IMR-90 (cell line): Measurements from ENCODE around the gene PTH. TPM values are rescaled to one million over a fixed set of nuclear protein-coding genes. Genes with fewer than 3 reads are reported as not detected.

Experiments
- ATAC-seq: fragments of 200-7000 bp; cut with Tn5 transposase; 2 replicates; pipeline ENCODE4 v1.9.1; 2020; ENCODE audit warnings: low read depth, mild to moderate bottlenecking, moderate library complexity
- BruUV-seq: library from RNA; stranded (reverse); fragments of 400-500 nt; replicated peaks from 2 replicates; lab custom pipeline; 2021; lab: Mats Ljungman, UMichigan
- CTCF ChIA-PET: fragments of 300-600 bp; formaldehyde crosslinking; extraction: SDS; loops from one replicate; lab custom pipeline; 2021; ENCODE audit warnings: antibody characterized with exemption; lab: Yijun Ruan, JAX
- POLR2A ChIA-PET: fragments of 300-600 bp; sonication (Branson Sonifier 250); formaldehyde crosslinking; loops from one replicate; lab custom pipeline; 2022; ENCODE audit warnings: antibody characterized with exemption; ENCODE audit not compliant: unreplicated experiment; lab: Charles Lee
- DNase-seq: peaks from one replicate; pipeline ENCODE4 v3.0.0; 2013
- H2AFZ ChIP-seq: replicated peaks from 2 replicates; pipeline ENCODE3; 2013; ENCODE audit warnings: low read length, mild to moderate bottlenecking; ENCODE audit not compliant: poor library complexity
- H2AK5ac ChIP-seq: 2 replicates; pipeline ENCODE4 v1.6.1; 2013; ENCODE audit warnings: low read depth, low read length, inconsistent platforms
- H2AK9ac ChIP-seq: replicated peaks from 2 replicates; pipeline ENCODE3; 2013; ENCODE audit warnings: mild to moderate bottlenecking, low read depth, low read length, moderate library complexity; ENCODE audit not compliant: poor library complexity
- H2BK120ac ChIP-seq: 2 replicates; pipeline ENCODE4 v1.6.1; 2013; ENCODE audit warnings: low read depth, low read length, inconsistent platforms
- H2BK15ac ChIP-seq: 3 replicates; pipeline ENCODE4 v1.6.1; 2013; ENCODE audit warnings: low read depth, low read length, inconsistent platforms
- H2BK20ac ChIP-seq: 2 replicates; pipeline ENCODE4 v1.6.1; 2013; ENCODE audit warnings: low read depth, mild to moderate bottlenecking, inconsistent platforms, low read length, moderate library complexity
- H2BK5ac ChIP-seq: 2 replicates; pipeline ENCODE4 v1.6.1; 2013; ENCODE audit warnings: mild to moderate bottlenecking, low read depth, low read length, inconsistent platforms; ENCODE audit not compliant: poor library complexity, severe bottlenecking
- H3K14ac ChIP-seq: replicated peaks from 2 replicates; pipeline ENCODE4 v1.6.1; 2013; ENCODE audit warnings: low read depth, low read length, inconsistent platforms
- H3K18ac ChIP-seq: 2 replicates; pipeline ENCODE4 v1.6.1; 2013; ENCODE audit warnings: low read depth, low read length, control low read depth
- H3K23ac ChIP-seq: 2 replicates; pipeline ENCODE4 v1.6.1; 2013; ENCODE audit warnings: low read depth, low read length, inconsistent platforms
- H3K27ac ChIP-seq: 2 replicates; pipeline ENCODE4 v1.5.1; 2013; ENCODE audit warnings: mild to moderate bottlenecking, control low read depth, low read length; ENCODE audit not compliant: insufficient read depth
- H3K27me3 ChIP-seq: 2 replicates; pipeline ENCODE4 v1.6.1; 2013; ENCODE audit warnings: low read length; ENCODE audit not compliant: control insufficient read depth, insufficient read depth
- H3K36me3 ChIP-seq: 2 replicates; pipeline ENCODE4 v1.6.1; 2013; ENCODE audit warnings: low read length, mixed read lengths; ENCODE audit not compliant: control insufficient read depth, insufficient read depth
- H3K4ac ChIP-seq: 2 replicates; pipeline ENCODE4 v1.6.1; 2013; ENCODE audit warnings: low read depth, low read length, inconsistent platforms
- H3K4me1 ChIP-seq: 2 replicates; pipeline ENCODE4 v1.6.1; 2013; ENCODE audit warnings: low read length, mixed read lengths; ENCODE audit not compliant: control insufficient read depth, insufficient read depth
- H3K4me2 ChIP-seq: 2 replicates; pipeline ENCODE4 v1.6.1; 2013; ENCODE audit warnings: low read depth, mild to moderate bottlenecking, control low read depth, low read length, moderate library complexity
- H3K4me3 ChIP-seq: 2 replicates; pipeline ENCODE4 v1.5.1; 2013; ENCODE audit warnings: low read depth, mild to moderate bottlenecking, control low read depth, low read length, moderate library complexity; ENCODE audit not compliant: insufficient read depth
- H3K56ac ChIP-seq: 2 replicates; pipeline ENCODE4 v1.6.1; 2013; ENCODE audit warnings: low read length, inconsistent platforms; ENCODE audit not compliant: insufficient read depth; ENCODE audit errors: extremely low read depth
- H3K79me1 ChIP-seq, 2 experiments: 2 replicates each; pipeline ENCODE4 v1.6.1; 2013; ENCODE audit warnings: low read length in 2 of 2, inconsistent platforms in 1 of 2, low read depth in 1 of 2
- H3K9ac ChIP-seq: 2 replicates; pipeline ENCODE4 v1.6.1; 2013; ENCODE audit warnings: low read depth, low read length, control low read depth
- H3K9me1 ChIP-seq: 2 replicates; pipeline ENCODE4 v1.6.1; 2013; ENCODE audit warnings: low read length, inconsistent platforms; ENCODE audit not compliant: insufficient read depth
- H3K9me3 ChIP-seq: 2 replicates; pipeline ENCODE4 v1.6.1; 2013; ENCODE audit warnings: low read length; ENCODE audit not compliant: control insufficient read depth, insufficient read depth
- H4K20me1 ChIP-seq: 2 replicates; pipeline ENCODE4 v1.6.1; 2013; ENCODE audit warnings: low read length, inconsistent platforms; ENCODE audit not compliant: insufficient read depth
- H4K5ac ChIP-seq: 2 replicates; pipeline ENCODE4 v1.6.1; 2013; ENCODE audit warnings: mild to moderate bottlenecking, low read depth, low read length, control low read depth
- H4K8ac ChIP-seq, 2 experiments: 2 replicates each; pipeline ENCODE4 v1.6.1; 2013; ENCODE audit warnings: low read depth in 2 of 2, low read length in 2 of 2, control low read depth in 1 of 2, inconsistent platforms in 1 of 2
- H4K91ac ChIP-seq: 2 replicates; pipeline ENCODE4 v1.6.1; 2013; ENCODE audit warnings: low read depth, low read length, inconsistent platforms; ENCODE audit not compliant: insufficient read depth
- CHD1 ChIP-seq: IDR thresholded peaks from 2 replicates; pipeline ENCODE4 v1.6.1; 2012; ENCODE audit warnings: low read depth, low read length, improper control_type of control experiment
- NFE2L2 ChIP-seq: fragments of 150-350 bp; IDR thresholded peaks from 2 replicates; pipeline ENCODE4 v1.6.1; 2016; ENCODE audit warnings: low read depth, mild to moderate bottlenecking, low read length
- RFX5 ChIP-seq: IDR thresholded peaks from 2 replicates; pipeline ENCODE4 v1.8.0; 2012; ENCODE audit warnings: low read depth, mild to moderate bottlenecking, low read length, moderate library complexity
- WGBS, 2 experiments: methylation state at CpG; one replicate each; pipeline versions ENCODE4 v1.1.5 to v1.1.7; 2013; ENCODE audit warnings: missing lambda C conversion rate in 2 of 2; ENCODE audit not compliant: insufficient read length in 1 of 2; ENCODE audit errors: extremely low coverage in 2 of 2; 5-methylcytosine and 5-hydroxymethylcytosine counted together
- dilution Hi-C: fragments of 300-500 bp; cut with HindIII; formaldehyde crosslinking; loops from one replicate; pipeline ENCODE4 v1.14.3; 2018; ENCODE audit warnings: low sequenced_read_pairs; ENCODE audit not compliant: unreplicated experiment
- in situ Hi-C: fragments of 300-500 bp; cut with MboI; formaldehyde crosslinking; loops from 3 replicates; pipeline ENCODE4 v1.14.3; 2019; ENCODE audit warnings: low sequenced_read_pairs, inconsistent platforms, mixed read lengths
- intact Hi-C: fragments of 100-400 bp; cut with micrococcal nuclease; formaldehyde crosslinking; loops from 2 replicates; pipeline ENCODE4 v1.10.0; 2022
- polyA plus RNA-seq, 3 experiments: library from polyadenylated mRNA; depleted of rRNA; stranded (reverse); fragments of >200 nt; gene quantifications; 2 replicates each; pipeline ENCODE4 v1.2.3, GENCODE V29; 2012; ENCODE audit warnings: low replicate concordance in 1 of 3
- total RNA-seq: library from RNA; depleted of rRNA; stranded (reverse); fragments of >200 nt; gene quantifications from 2 replicates; pipeline ENCODE4 v1.2.3, GENCODE V29; 2012

The PTH gene
- total and polyA plus RNA-seq, 2 of the 4 experiments (the other 2 are of a cell fraction) = not detected

DNA sequence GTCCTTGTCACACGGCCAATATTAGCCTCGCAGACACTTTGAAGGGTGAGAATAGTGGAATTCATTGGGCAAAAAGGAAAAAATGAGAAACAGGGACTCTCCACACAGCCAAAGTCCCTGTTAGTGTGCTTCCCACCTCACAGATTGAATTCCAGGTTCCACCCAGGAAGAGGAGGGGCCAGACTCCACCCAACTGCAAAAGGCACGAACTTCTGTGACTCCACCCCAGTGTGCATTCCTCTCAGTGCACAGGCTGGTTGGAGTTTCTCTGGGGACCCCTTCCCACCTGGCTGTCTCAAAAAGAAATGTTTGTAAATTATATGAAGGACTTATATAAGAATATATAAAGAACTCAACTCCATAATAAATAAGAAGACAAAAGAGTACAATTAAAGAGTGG is 20.7 kb downstream of the PTH start:
- no peak overlapping the region for H2BK20ac ChIP-seq
- H2AK9ac ChIP-seq = no peak overlapping the region
- BruUV-seq = no TSS peak
- H4K91ac ChIP-seq = no peak overlapping the region
- H4K5ac ChIP-seq = no peak overlapping the region
- H3K79me1 ChIP-seq = no peaks in the 10 kb centered on the region
- peaks cover 2% of the 10 kb centered on the region; the same call in 1 of the 2 replicates for H3K4me1 ChIP-seq
- H3K14ac ChIP-seq = no peak overlapping the region
- CTCF ChIA-PET = no interaction called here
- WGBS, 2 experiments = no CpG with 5 or more reads among the region's 3 CpGs
- H3K4ac ChIP-seq = no peak overlapping the region
- no peak overlapping the region for H3K56ac ChIP-seq
- no peak overlapping the region for H2AK5ac ChIP-seq
- no peak overlapping the region for H3K4me2 ChIP-seq
- in situ Hi-C loops (no loop called here), dilution Hi-C loops (no loop called here), intact Hi-C loops (no loop called here)
- H3K9ac ChIP-seq = no peak overlapping the region
- DNase-seq (no peak), ATAC-seq (no peak)
- H3K27ac ChIP-seq = no peak overlapping the region
- no peak overlapping the region for H2BK5ac ChIP-seq
- H3K9me1 ChIP-seq = no peaks in the 10 kb centered on the region
- no peaks in the 10 kb centered on the region for H4K20me1 ChIP-seq
- H3K18ac ChIP-seq = no peak overlapping the region
- POLR2A ChIA-PET = no interaction called here
- H4K8ac ChIP-seq = no peak overlapping the region
- H3K9me3 ChIP-seq = no peaks in the 10 kb centered on the region
- no peaks in the 10 kb centered on the region for H3K36me3 ChIP-seq
- H2BK15ac ChIP-seq = no peak overlapping the region
- H3K27me3 ChIP-seq = peaks cover 15% of the 10 kb centered on the region
- no peak overlapping the region for H3K4me3 ChIP-seq
- no peak overlapping the region for H2AFZ ChIP-seq
- TF ChIP-seq RFX5 = no peak
- no peak for TF ChIP-seq NFE2L2
- no peak for TF ChIP-seq CHD1
- no peak overlapping the region for H2BK120ac ChIP-seq
- no peak overlapping the region for H3K23ac ChIP-seq
